GM19239 (cell line): ENCODE data around the gene MPZL1.

Experiments
- DNase-seq: peaks from one replicate; pipeline ENCODE4 v3.0.0; 2011; ENCODE audit warnings: low spot score; ENCODE audit not compliant: insufficient read length
- FAIRE-seq: peaks from 2 replicates; lab custom pipeline; 2011; peaks lifted over from hg19 to GRCh38; lab: Jason Lieb, UNC

The MPZL1 gene

DNA sequence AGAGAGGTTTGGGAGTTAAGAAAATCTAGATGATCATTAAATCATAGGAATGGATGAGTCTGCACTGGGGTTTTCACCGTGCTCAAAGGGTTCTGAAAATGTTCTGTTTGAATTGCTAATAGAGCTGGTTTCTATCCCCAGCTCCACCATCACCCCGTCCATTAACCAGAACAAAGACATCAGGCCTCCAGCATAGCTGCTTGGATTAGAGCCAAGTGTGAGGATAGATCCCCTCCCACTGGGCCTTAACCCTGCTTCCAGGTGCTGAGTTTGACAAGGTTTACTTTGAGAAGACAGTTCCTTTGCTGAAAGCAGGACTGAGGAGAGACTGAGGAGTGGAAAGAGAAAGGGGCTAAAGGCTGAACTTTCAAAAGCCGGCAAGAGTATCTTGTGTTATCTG, 48.3 kb downstream of the MPZL1 start:
- FAIRE-seq (no peak), DNase-seq (no peak)

DNA sequence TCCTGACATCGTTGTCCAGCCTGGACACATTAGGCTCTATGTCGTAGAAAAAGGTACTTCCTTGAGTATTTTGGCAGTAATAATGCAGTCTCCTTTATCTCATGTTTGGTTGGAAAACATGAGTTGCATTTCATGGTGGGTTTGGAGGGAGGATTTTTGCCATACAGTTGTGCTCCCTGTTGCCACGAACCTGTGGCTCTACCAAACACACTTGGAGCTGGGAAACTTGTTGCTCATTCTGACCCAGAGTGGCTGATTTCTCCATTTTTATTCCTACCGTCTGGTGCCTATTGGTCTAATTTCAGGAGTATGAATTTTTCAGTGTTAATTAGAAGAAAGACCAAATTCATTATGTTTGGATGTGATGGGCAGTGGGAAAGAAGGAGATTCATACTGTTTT, 50.7 kb downstream of the MPZL1 start:
- FAIRE-seq (no peak), DNase-seq (no peak)

- DNase-seq (no peak), FAIRE-seq (no peak)
These were observed 51.7 kb downstream of the MPZL1 start for GRCh38 chr1:167773516-167773915.

- no peak for DNase-seq
- no peak for FAIRE-seq
These were observed 52.9 kb downstream of the MPZL1 start for GRCh38 chr1:167774710-167775109.

- no peak for FAIRE-seq
- DNase-seq: no peak
These were observed 53.4 kb downstream of the MPZL1 start for GRCh38 chr1:167775178-167775577.

DNA sequence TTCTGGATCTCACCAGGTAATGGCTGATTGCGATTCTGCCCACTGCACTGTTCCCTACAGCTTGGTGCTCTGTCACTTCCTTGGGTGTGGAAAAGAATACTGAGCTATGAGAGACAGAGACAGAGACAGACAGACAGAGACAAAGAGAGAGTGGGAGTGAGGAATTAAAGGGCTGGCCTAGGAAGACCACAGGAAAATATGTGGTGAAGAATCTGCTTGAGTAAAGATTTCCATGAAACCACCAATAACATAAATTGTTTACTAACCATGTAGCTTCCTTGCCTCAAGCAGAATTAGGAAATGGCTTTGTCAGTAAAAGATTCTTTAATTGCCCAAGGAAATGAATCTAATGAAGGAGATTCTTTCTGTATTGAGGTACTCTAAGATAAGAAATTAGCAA, 54.4 kb downstream of the MPZL1 start:
- FAIRE-seq (no peak), DNase-seq (no peak)

DNA sequence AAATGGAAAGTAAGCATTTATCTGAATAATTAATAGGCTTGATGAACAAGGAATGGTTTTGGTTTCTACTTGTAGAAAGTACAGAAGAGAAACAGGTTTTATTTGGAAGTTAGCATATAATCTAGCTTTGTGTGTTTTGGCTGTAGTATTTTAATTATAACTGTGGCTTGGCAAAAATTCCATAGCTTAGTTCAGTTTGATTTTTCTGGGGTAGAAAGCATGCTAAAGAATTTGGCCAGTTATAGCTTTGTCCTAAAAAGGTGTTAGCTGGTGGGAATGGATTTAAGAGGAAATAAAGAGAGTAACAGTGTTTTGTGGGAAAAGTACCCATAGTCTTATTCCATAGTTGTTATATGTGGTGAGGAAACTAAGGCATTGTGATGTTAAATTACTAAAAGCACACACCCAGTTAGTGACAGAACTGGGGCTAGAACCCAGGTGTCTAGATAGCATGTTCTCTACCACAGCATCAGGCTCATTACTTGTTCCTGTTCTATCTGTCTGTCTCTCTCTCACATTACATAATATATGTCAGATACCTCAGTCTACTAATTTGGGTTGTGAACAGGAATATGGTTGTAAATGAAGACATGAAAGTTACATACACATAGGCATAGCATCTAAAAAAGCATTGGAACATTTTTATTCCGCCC, 55.0 kb downstream of the MPZL1 start:
- no peak for FAIRE-seq
- DNase-seq: no peak

- FAIRE-seq (no peak), DNase-seq (no peak)
These were observed 55.5 kb downstream of the MPZL1 start for GRCh38 chr1:167777269-167777650.

DNA sequence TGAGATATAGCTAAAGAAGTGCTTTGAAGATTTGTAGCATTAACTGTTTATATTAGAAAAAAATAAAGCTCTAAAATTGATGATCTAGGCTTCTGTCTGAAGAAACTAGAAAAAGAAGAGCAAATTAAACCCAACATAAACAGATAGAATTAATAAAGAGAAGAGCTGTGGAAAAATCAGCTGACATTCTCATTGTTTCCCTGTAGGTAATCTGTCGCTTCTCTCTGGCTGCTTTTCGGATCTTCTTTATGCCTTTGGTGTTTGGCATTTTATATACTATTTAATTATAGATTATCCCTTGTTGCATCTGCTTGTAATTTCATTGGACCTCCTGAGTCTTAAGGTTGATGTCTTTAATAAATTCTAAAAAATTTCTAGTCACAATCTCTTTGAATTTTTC, 59.8 kb downstream of the MPZL1 start:
- FAIRE-seq (no peak), DNase-seq (no peak)

DNA sequence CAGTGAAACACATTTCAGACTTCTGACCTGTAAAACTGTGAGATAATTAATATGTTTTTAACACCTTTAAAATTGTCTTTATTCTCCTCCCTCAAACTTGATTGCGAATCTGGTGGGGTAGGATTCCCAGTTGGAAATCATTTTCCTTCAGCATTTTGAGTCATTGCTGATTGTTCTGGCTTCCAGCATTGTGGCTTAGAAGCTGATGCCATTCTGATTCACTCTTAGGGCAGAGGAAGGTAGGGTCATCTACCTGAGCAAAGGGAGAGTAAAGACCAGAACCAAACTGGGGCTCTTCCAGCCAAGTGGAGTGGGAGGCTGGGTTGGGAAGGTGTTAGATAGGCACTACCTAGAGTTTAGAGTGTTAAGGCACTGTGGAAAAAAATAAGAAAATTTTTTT, 61.2 kb downstream of the MPZL1 start:
- FAIRE-seq (peak; percentile 18), DNase-seq (no peak)

GRCh38 chr1:167784876-167785550, 63.2 kb downstream of the MPZL1 start:
- FAIRE-seq (no peak), DNase-seq (no peak)

- FAIRE-seq (no peak), DNase-seq (no peak)
These were observed 64.7 kb downstream of the MPZL1 start for GRCh38 chr1:167786502-167786901.

DNA sequence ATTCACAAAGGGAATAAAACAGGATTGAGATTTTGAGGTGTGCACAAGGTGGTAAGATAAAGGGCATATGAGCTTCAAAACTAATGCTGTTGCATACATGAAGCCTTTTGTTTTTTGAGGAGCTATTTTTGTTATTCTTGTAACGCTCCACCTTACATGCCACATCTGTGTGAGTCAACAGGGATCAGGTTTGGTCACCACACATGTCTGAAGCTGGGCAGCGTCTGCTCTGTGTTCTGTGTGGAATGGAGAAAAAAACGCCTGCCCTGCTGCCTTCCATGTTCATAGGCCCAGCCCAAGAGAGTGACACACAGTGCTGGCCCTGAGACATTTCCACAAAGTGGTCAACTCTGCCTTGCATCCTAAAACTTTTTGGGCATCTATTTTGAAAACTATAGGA, 67.7 kb downstream of the MPZL1 start:
- DNase-seq: no peak
- no peak for FAIRE-seq

DNA sequence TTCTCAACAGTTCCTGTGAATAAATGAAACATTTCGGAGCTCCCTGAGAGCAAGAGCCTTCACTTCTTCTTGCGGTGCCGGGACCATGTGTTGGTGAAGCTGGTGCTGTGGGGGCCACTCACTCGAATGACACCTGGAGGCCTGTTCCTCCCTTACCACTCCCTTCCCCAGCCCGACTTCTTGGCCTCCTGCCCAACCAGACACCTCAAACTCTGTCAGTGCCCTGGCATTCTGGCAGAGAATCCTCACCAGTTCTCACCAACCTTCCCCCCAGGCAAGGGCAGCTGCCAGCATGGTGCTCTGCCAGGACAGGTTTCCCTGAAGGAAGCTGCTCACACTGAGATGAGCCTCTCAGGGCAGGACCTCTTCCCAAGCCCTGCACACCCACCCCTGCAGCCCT, 68.3 kb downstream of the MPZL1 start:
- FAIRE-seq: no peak
- DNase-seq: no peak

DNA sequence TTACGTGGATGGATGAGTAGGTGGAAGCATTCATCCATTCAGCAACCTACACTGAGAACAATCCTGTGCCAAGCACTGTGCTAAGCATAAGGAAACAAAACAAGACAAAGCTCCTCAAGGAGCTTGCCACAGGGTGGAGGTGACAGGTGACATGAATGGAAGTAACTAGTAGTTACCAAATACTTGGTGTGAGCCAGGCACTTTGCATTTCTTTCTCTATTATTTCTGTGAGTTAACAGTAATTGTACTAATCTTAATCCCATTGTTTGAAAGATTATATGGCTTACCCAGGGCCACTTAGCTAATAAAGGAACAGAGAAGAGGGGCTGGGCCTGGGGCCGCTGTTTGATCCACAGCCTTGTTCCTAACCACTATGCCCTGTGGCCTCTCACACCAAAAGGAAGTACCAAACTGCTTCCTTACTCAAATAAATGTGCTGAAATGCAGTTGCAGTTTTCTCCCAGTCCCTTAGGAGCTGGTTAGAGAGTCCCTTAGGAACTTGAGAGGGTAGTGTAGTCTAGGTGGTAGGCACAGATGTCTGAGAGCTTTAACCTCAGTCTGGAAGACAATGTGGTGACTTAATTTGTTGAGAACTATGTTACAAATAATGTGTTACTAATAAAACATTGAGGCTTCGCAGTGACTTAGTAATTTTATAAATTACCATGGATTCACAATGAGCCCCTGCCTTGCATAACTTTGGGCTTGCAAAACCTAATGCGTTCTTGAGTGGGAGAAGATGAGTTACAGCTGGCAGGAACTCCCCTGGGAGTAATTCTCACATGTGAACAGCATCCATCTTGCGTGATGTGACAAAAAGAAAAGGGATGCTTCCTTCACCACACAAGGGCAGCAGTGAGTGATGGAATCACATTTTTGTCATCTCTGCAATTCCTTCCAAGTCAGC, 69.8 kb downstream of the MPZL1 start:
- no peak for DNase-seq
- no peak for FAIRE-seq

- DNase-seq (no peak), FAIRE-seq (no peak)
These were observed 70.4 kb downstream of the MPZL1 start for GRCh38 chr1:167792188-167792565.

DNA sequence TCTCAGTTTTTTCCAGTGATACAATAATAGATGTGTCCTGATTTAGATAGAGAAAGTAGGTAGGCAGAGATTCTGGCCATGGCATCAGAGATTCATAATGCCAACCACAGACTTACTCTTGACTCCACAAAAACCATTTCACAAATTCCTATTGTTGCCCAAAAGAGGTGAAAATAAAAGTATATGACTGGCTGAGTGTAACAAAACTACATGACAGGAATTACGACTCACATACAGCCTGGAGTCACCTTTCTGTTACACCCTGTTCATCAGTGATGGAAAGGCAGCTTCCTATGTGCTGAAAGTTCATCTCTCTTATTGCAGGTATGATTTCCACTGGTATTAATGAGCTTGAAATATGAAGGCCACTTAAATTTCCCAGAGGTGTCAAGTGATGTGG, 72.3 kb downstream of the MPZL1 start:
- no peak for FAIRE-seq

DNA sequence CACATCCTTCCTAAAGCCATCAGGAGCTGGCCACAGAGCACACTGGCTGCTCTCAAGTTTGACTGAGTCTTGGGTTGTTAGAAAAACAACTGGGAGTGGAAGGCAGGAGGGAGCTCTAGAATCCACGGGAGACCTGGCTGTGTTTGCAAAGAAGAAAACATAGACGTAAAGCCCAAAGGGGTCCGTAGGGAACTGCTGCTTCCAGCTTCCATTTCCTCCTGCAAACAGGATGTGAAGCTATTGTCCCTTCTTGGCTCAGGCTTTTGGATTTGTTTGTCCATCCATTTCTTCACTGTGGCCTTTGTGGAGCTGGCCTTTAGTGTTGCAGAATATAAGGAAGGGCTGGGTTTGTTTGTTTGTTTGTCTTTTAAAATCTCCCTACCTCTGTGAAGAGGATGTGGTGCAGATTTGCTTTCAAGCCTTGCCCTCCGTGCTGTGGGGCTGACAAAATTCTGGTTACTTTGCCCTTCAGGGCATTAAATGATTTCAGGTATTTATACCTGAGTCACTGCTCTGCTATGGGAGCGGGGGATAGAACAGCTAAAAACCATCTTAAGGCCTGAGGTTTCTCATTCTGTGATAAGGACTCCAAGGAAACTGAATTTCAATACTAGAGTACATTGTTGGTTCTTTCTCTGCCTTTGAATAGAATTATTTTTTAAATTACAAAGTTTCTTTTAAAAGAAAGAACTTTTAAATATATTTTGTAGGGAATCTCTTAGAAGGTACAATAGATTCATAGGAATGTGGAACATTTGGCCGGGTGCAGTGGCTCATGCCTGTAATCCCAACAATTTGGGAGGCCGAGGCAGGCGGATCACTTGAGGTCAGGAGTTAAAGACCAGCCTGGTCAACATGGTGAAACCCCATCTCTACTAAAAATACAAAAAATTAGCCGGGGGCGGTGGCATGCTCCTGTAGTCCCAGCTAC, 74.3 kb downstream of the MPZL1 start:
- no peak for FAIRE-seq
- DNase-seq: no peak

More for the DNA sequence above, 72.3 kb downstream of the MPZL1 start:
- no peak for DNase-seq

- no peak for DNase-seq
These were observed 75.2 kb downstream of the MPZL1 start for GRCh38 chr1:167797015-167797414.

DNA sequence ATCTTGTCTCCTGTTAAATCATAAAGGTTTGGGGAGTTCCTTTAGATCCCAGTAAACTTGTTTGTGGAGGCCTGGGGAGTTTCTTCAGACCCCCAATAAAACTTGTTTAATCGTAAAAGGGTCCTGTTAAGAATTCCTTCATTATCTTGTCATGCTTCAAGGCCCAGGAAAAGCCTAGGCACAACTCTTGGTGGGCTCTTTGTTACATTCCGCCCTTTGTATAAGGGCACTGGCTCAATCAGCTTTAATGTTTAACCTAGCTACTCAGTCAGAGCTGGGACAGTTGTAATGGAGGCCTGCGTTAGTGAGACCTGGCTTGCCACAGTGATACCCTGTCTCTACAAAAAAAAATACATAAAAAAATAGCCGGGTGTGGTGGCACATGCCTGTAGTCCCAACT, 77.2 kb downstream of the MPZL1 start:
- DNase-seq: no peak
- FAIRE-seq: no peak

More at GRCh38 chr1:167797015-167797414, 75.2 kb downstream of the MPZL1 start:
- FAIRE-seq: no peak
